Activated gamma-delta T cell treated with anti-CD3 and anti-CD28 coated beads, Interleukin-2, amount 50 U/mL, for 16 hours (primary cell): Measurements from ENCODE around the gene MYCL.
"Not testable (repeated sequence)": the region's sequence is repeated elsewhere in the genome, so short reads cannot be mapped to it uniquely, and the experiment has no call there.

Source experiments
- DNase-seq: peaks from one replicate; pipeline ENCODE4 v3.0.0-alpha.2; 2020; ENCODE audit warnings: low read depth

The MYCL gene

GRCh38 chr1:39917825-39918224 is 16.1 kb upstream of the MYCL start:
- DNase-seq = no peak

- DNase-seq = no peak
These were observed 13.9 kb upstream of the MYCL start for GRCh38 chr1:39915499-39916129.

DNA sequence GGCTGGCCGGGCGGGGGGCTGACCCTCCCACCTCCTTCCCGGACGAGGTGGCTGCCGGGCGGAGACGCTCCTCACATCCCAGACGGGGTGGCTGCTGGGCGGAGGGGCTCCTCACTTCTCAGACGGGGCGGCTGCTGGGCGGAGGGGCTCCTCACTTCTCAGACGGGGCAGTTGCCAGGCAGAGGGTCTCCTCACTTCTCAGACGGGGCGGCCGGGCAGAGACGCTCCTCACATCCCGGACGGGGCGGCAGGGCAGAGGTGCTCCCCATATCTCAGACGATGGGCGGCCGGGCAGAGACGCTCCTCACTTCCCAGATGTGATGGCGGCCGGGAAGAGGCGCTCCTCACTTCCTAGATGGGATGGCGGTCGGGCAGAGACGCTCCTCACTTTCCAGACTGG is 11.4 kb upstream of the MYCL start:
- DNase-seq = not testable (repeated sequence)

- no peak for DNase-seq
These were observed 8.5 kb upstream of the MYCL start for GRCh38 chr1:39910263-39910662.

DNA sequence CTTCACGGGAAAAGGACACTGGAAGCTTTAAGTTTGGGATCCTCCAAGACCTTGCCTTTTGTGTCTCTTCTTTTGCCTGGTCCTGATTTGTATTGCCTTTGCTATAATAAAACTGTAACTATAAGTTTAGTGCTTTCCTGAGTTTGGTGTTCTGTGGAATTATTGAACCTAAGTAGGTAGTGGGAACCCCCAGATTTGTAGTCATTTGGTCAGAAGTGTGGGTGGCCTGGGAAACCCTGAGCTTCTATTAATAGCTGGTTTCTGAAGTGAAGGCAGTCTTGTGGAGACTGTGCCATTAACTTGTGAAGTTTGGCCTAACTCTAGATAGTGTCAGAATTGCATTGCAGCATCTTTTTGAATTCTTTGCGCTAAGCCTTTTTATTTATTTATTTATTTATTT is 6.8 kb upstream of the MYCL start:
- no peak for DNase-seq

DNA sequence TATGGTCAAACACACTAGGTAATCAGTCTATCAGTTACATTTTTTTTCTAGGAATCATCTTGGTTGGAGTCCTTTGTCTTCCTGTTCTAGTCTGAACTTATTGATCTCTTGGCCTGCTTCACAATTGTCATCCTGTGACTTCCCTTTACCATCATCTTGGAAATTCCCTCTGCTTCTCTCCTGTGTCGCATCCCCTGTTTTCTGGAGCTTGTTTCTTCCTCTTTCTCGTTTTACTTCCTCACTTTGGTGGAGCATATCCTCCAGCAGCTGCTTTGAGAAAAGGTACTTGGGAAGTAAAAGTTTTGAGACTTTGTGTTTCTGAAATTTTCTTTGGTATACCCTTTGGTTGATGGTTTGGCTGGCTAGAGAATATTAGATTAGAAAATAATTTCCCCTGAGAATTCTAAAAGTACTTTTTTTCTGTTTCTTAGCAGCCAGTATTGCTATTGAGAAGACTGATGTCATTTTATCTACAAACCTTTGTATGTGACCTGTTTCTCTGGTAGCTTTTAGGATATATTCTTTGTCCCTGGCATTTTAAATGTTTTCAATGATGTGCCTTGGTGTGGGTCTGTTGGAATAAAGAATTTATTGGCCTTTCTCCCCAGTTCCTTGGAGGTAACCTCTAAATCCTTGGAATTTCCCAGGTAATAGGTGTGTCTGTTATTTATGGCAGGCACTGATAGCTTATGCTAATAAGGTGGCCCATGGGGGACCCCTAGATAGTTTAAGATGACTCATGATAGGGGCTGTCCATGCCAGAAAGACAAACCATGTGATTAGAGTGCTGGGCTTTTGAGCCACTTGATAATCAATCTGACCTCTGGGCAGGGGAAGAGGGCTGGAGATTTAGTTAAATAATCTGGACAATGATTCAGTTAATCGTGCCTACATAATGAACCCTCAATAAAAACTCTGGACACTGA is 6.1 kb upstream of the MYCL start:
- DNase-seq = no peak

GRCh38 chr1:39905172-39905571 is 3.5 kb upstream of the MYCL start:
- no peak for DNase-seq

DNA sequence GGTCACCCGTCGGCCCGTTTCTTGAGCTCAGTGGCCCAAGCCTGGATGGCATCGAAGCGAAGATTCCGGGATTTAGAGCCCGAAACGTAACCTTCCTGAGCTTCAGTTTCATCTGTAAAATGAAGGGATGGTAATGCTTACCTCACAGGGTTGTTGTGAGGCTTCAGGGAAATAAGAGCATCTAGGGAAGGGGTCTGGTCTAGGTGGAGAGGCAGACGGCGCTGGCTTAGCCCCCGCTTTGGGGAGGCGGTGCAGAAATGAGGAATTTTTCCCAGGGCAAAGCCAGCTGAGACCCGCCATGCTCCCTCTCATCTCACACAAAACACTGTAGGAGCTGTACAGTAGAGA is 717 bp upstream of the MYCL start:
- DNase-seq = no peak

DNA sequence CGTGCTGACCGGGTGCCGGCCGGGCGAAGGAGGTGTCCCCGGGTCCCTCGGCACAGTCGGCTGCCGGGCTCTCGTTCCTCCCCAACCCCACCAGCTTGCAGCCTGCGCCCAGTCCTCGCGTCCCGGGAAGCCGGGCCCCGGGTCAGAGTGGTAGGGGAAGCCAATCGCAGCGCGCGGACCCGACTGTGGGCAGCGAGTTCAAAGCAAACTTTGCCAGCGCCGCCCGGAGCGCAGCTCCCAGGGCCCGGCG is 328 bp downstream of the MYCL start:
- DNase-seq = no peak

DNA sequence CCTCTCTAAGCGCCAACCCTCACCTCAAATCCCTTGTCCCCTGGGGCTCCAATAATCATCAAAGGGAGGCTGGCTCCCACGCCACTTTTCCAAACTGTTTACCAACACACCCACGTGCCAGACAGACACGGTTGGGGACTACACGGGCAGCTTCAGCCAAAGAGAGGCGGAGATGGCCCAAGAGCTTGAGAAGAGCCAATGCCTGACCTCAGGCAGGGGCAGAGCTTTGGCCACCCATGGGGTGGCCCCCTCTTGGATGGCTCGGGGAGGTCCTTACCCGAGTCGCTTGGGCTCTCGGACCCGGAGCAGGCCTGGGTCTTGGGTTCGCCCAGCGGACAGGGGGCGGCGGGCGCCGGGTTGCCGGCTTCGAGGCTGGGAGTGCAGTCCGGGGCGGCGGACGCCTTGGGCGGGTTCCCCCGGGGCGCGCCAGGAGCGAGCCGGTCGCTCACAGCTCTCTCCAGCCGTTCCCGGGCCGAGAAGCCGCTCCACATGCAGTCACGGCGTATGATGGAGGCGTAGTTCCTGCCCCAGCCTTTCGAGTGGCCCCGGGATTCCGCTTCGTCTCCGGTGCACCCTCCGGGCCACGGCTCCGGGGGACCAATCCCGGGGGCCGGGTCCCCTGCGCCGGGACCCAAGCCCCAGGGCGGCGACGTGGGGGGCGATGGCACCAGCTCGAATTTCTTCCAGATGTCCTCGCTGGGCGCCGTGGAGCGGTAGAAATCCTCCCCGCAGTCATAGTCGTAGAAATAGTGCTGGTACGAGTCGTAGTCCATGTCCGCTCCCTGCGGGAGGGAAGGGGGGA is 854 bp downstream of the MYCL start:
- no peak for DNase-seq

DNA sequence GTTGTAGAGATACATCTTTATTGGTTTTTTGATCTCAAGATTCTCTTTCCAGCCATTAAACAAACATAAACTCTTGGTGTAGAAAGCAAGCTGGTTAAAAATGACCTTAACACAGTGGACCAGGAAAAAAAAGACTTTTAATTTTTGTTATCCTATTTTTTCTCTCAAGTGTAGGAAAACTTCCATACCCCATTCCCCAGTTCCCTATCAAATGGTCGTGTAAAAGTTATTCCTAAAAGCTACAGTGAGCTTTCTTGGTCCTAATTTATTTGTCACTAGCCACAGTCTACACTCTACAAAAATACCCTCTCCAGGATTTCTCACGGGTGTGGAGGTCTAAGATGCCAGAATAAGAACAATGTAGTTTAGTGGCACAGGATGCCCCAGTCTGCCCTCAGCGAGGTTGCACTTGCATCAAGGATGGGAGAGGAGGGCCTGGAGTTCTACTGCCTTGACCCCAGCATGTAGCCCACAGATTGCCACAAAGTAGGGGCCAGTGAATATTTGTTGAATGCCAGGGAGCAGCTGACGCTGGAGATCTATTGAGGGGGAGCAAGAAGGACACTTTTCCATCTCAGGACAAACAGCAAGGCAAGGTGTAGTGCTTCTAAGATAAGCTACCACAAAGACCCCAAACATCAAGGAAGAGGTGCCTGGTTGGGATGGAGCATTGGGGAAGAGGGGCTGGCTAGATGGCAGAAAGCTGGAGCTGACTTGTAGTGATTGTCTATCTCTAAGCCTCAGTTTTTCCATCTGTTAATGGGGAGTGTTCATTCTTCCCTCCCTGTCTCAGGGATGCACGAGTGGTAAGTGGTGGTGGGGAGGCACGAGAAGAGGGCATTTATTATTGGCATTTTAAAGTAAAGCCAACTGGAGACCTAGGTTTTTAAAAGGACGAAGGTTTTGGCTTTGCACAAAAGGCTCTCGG is 1.8 kb downstream of the MYCL start:
- DNase-seq = no peak

DNA sequence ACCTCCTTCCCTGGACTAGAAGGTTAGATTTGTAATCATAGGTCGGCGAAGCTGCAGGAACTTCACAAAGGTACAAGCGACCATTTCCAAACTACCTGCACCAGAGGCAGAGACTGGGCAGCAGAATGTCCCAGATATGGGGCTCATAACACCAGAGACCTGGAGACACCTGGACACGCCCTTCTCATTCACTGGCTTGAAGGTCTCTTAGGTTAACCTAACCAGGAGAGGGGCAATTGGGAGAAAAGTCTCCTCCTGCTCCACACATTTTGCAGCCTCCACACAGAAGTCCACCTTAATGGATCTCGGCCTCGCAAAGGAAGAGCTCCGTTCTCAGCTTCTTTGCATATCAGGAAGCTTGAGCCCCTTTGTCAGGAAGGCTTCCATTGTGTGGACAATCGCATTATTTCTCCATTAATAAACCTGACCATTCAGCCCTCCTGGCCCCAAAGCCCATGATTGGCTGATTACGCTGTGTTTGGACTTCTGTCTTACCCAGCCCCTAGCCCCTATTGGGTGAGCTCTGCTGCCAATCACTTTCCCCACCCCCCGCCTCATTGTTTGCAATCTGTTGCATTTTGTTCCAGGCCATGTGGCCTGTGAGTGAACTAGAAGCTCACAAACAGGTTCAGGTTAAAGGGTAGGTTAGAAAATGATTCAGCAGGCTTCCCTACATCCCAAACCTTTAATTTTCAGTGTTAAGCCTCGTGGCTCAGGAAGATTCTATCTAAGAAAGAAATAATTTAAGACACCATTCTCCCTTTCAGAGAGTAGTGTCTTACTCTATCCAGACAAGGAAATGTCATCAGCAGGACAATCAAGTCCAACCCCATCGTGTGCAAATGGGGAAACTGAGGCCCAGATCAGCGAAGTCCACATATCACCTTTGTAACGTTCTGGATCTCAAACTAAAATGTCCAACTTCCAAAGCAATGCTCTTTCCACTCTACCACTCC is 2.8 kb downstream of the MYCL start:
- no peak for DNase-seq

DNA sequence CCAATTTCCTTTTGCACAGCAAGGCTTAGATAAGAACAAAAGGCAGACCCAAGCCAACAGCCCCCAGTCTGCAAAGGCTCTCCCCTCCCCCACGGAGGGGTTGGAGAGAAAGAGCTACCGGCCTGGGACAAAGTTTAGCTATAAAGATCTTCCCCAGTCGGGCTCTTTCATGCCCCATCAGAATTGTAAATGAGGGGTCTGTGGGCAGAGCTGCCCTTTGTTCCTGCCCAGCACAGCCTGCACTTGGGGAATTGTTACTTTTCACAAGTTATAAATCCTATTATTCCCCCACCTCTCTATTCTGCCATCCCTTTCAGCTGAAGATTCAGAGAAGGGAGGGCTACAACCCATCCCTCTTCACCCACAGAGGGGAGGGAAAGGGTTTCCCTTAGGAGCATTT is 3.5 kb downstream of the MYCL start:
- DNase-seq = no peak

DNA sequence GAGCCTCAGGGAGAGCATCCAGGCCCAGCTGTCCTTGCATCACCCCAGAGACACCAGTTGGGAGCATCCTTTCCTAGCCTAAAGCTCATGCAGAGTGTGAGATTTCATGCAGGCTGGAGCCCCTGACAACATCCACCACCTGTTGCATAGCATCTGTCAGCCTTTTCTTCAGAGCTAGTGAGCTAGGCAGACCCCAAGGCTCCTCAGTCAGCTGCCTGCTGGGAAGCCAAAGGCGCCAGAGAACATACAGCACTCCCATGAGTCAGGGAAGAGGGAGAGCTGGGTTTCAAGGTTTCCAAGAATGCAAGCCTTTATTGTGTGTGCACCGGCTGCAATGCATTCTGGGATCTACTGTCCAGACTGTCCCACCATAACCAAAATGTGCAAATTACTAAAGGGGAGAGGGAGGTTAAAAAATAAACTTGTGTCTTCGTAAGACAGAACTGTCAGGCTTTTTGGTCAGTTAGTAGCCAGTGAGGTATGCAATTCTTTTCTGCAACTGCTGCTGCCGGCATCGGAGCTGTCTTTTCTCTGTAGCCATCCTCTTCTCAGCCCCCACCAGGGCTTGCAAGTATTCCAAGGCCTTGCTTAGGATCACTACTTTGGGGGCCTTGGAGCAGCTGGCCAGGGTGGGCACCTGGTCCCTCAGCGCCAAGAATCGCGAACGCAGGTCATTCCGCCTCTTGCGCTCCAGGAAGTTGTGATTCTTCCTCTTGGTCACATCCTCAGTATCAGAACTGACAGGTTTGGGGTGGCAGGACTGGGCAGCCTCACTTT is 4.6 kb downstream of the MYCL start:
- no peak for DNase-seq

- DNase-seq = no peak
These were observed 5.8 kb downstream of the MYCL start for GRCh38 chr1:39895731-39896480.

DNA sequence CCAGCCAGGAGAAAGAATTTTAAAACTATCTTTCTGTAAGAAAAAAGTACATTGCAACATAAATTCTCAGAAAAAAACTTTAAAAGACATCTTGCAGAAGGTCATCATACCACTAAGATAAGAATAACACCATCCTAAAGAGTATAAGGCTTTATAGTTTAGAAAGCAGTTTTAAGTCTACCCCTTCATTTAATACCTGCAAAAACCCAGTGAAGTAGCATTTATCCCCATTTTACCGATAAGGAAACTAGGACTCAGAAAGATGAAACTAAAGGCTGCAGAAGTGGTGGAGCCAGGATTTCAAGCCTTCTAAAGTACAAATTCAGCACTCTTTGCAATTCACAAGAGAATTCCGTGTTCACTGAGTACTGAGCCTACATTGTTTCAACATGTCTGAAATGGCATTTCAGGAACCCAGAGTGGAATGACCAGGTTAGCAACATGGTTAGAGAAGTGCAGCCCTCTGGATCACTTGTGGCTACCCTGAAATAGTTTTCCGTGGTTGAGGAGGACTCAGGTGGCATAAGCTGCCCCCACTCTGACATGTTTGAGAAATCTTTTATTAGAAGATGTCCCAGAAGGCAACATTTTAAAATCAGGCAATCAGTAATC is 6.7 kb downstream of the MYCL start:
- DNase-seq = no peak

GRCh38 chr1:39892601-39893595 is 8.8 kb downstream of the MYCL start:
- no peak for DNase-seq

- no peak for DNase-seq
These were observed 10.8 kb downstream of the MYCL start for GRCh38 chr1:39890880-39891279.
